GM23338 (cell line): ENCODE data around the gene HDAC6. TPM values are rescaled to one million over a fixed set of nuclear protein-coding genes. Genes with fewer than 3 reads are reported as not detected.

ENCODE experiments used
- ATAC-seq: fragments of 200-7000 bp; cut with Tn5 transposase; 3 replicates; pipeline ENCODE4 v1.9.1; 2020
- DNase-seq: peaks from one replicate; pipeline ENCODE4 v3.0.0-alpha.2; 2015; ENCODE audit warnings: low spot score
- H2AFZ ChIP-seq: fragments of 200-600 bp; sonication (generic); 2 replicates; pipeline ENCODE4 v1.8.0; 2016; ENCODE audit warnings: antibody characterized with exemption, mild to moderate bottlenecking, moderate library complexity
- H3F3A ChIP-seq: fragments of 200-600 bp; sonication (generic); replicated peaks from 2 replicates; pipeline ENCODE4 v1.8.0; 2017; ENCODE audit warnings: antibody characterized with exemption, mixed run types, low read depth
- H3K27ac ChIP-seq: fragments of 200-600 bp; sonication (generic); 2 replicates; pipeline ENCODE4 v1.6.1; 2016; ENCODE audit warnings: low read depth
- H3K27me3 ChIP-seq: fragments of 200-600 bp; sonication (generic); 2 replicates; pipeline ENCODE4 v1.8.0; 2016; ENCODE audit warnings: mild to moderate bottlenecking, mixed run types, moderate library complexity; ENCODE audit not compliant: insufficient read depth
- H3K36me3 ChIP-seq: fragments of 200-600 bp; sonication (generic); 2 replicates; pipeline ENCODE4 v1.8.0; 2016; ENCODE audit warnings: mild to moderate bottlenecking; ENCODE audit not compliant: insufficient read depth
- H3K4me1 ChIP-seq: fragments of 200-600 bp; sonication (generic); 2 replicates; pipeline ENCODE4 v1.8.0; 2016; ENCODE audit warnings: mild to moderate bottlenecking, moderate library complexity; ENCODE audit not compliant: insufficient read depth
- H3K4me2 ChIP-seq: fragments of 200-600 bp; sonication (generic); 2 replicates; pipeline ENCODE4 v1.7.1; 2017; ENCODE audit warnings: mixed run types
- H3K4me3 ChIP-seq: fragments of 200-600 bp; sonication (generic); 2 replicates; pipeline ENCODE4 v1.6.1; 2016; ENCODE audit warnings: mixed run types
- H3K79me2 ChIP-seq: fragments of 200-600 bp; sonication (generic); replicated peaks from 2 replicates; pipeline ENCODE4 v1.8.0; 2017; ENCODE audit warnings: mild to moderate bottlenecking; ENCODE audit not compliant: insufficient read depth
- H3K9me2 ChIP-seq: fragments of 200-600 bp; sonication (generic); 2 replicates; pipeline ENCODE4 v1.8.0; 2017; ENCODE audit not compliant: insufficient read depth
- H4K20me1 ChIP-seq: fragments of 200-600 bp; sonication (generic); replicated peaks from 2 replicates; pipeline ENCODE4 v1.8.0; 2017; ENCODE audit warnings: mild to moderate bottlenecking; ENCODE audit not compliant: insufficient read depth
- H3K27ac Mint-ChIP-seq: 2 replicates; pipeline ENCODE4 v1.8.0; 2020; ENCODE audit warnings: inconsistent platforms, mild to moderate bottlenecking, moderate library complexity, mixed read lengths
- H3K27me3 Mint-ChIP-seq: 3 replicates; pipeline ENCODE4 v1.8.0; 2022; ENCODE audit warnings: low read depth, mild to moderate bottlenecking, moderate library complexity, mixed read lengths, inconsistent platforms; ENCODE audit not compliant: insufficient read depth, poor library complexity
- H3K36me3 Mint-ChIP-seq: 3 replicates; pipeline ENCODE4 v1.8.0; 2021; ENCODE audit warnings: low read depth, mild to moderate bottlenecking, inconsistent platforms, moderate library complexity, mixed read lengths
- H3K4me1 Mint-ChIP-seq: 3 replicates; pipeline ENCODE4 v1.8.0; 2020; ENCODE audit warnings: mild to moderate bottlenecking, inconsistent platforms, mixed read lengths
- H3K4me3 Mint-ChIP-seq: 3 replicates; pipeline ENCODE4 v1.8.0; 2021; ENCODE audit warnings: moderate library complexity, mild to moderate bottlenecking, inconsistent platforms, mixed read lengths
- H3K9me3 Mint-ChIP-seq: 3 replicates; pipeline ENCODE4 v1.8.0; 2020; ENCODE audit warnings: moderate library complexity, mild to moderate bottlenecking, inconsistent platforms, mixed read lengths
- CREB1 ChIP-seq: fragments of 250-450 bp; sonication (Bioruptor Pico); IDR thresholded peaks from 2 replicates; pipeline ENCODE4 v1.5.0; 2020; ENCODE audit warnings: low read depth, mild to moderate bottlenecking, moderate library complexity
- ETS1 ChIP-seq: IDR thresholded peaks from 2 replicates; pipeline ENCODE4 v1.6.1; 2016; ENCODE audit warnings: antibody characterized with exemption
- EZH2 ChIP-seq: fragments of 200-600 bp; sonication (generic); IDR thresholded peaks from one replicate; pipeline ENCODE4 v1.8.0; 2017; ENCODE audit warnings: antibody characterized with exemption, mild to moderate bottlenecking, low read depth; ENCODE audit not compliant: unreplicated experiment
- EZH2phosphoT487 ChIP-seq: fragments of 200-600 bp; sonication (generic); IDR thresholded peaks from one replicate; pipeline ENCODE4 v1.8.1; 2018; ENCODE audit warnings: antibody characterized with exemption; ENCODE audit not compliant: unreplicated experiment
- JUNB ChIP-seq: IDR thresholded peaks from one replicate; pipeline ENCODE4 v1.6.1; 2016; ENCODE audit warnings: antibody characterized with exemption; ENCODE audit not compliant: unreplicated experiment
- NANOG ChIP-seq: IDR thresholded peaks from 2 replicates; pipeline ENCODE4 v1.6.1; 2016; ENCODE audit warnings: antibody characterized with exemption, borderline replicate concordance
- POLR2AphosphoS5 ChIP-seq: IDR thresholded peaks from 2 replicates; pipeline ENCODE4 v1.6.1; 2016; ENCODE audit warnings: antibody characterized with exemption, low read depth
- REST ChIP-seq: IDR thresholded peaks from one replicate; pipeline ENCODE4 v1.6.1; 2018; ENCODE audit warnings: antibody characterized with exemption; ENCODE audit not compliant: unreplicated experiment
- STAT1 ChIP-seq: IDR thresholded peaks from one replicate; pipeline ENCODE4 v1.6.1; 2016; ENCODE audit warnings: antibody characterized with exemption; ENCODE audit not compliant: unreplicated experiment
- ZNF114 ChIP-seq: fragments of 250-450 bp; sonication (Bioruptor Pico); IDR thresholded peaks from 2 replicates; pipeline ENCODE4 v1.5.0; 2020; ENCODE audit warnings: mild to moderate bottlenecking, moderate library complexity
- ZNF331 ChIP-seq: fragments of 250-450 bp; sonication (Bioruptor Pico); IDR thresholded peaks from 2 replicates; pipeline ENCODE4 v1.5.0; 2020; ENCODE audit warnings: low read depth, mild to moderate bottlenecking, moderate library complexity
- ZNF462 ChIP-seq: fragments of 250-450 bp; sonication (Bioruptor Pico); IDR thresholded peaks from 2 replicates; pipeline ENCODE4 v1.5.0; 2020; ENCODE audit warnings: mild to moderate bottlenecking, moderate library complexity
- polyA plus RNA-seq: library from polyadenylated mRNA; unstranded; fragments of >200 nt; fragmentation: Nextera tagmentation; extraction: Ambion mirVana; gene quantifications from 2 replicates; pipeline ENCODE4 v1.2.1, GENCODE V29; 2016
- total RNA-seq: library from RNA; depleted of rRNA; stranded (reverse); fragments of >200 nt; shearing (Covaris generic); gene quantifications from 2 replicates; pipeline ENCODE4 v1.2.3, GENCODE V29; 2014
- TF ChIP-seq, protein P1 (sequence below), 2 experiments: fragments of 200-600 bp in 1 of 2; sonication (generic) in 1 of 2; conservative IDR thresholded peaks; 2 replicates each; pipeline versions ENCODE4 v1.5.1 to v1.6.1; 2016 to 2017; ENCODE audit warnings: antibody characterized with exemption in 2 of 2, low read depth in 2 of 2, mild to moderate bottlenecking in 2 of 2, moderate library complexity in 1 of 2

Gene HDAC6
- total and polyA plus RNA-seq, 2 experiments from 2014 or later, result 33.0 to 49.8 TPM

DNA sequence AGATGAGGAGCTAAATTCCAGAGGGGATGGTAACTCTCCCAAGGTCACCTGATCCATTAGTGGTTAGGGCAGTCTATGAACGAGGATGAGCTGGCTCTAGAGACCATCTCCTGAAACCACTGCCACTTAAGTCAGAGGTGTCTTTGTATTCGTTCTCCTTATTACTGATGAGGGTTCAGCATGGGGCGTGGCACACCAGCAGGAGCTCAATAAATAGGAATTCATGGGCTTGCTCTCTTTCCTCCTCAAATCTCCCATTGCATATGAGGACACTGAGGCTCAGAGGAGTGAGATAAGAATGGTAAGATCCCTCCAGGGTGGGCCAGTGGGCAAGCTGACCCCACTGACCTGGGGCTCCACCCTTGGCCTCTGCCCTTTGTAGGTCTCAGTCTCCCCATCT lies 17.1 kb upstream of the HDAC6 start:
- no peak overlapping the region for H2AFZ ChIP-seq
- Mint-ChIP-seq H3K4me3 (no peak overlapping the region), H3K36me3 (no peaks in the 10 kb centered on the region; the same call in 2 of the 3 replicates), H3K27ac (no peak overlapping the region), H3K4me1 (no peaks in the 10 kb centered on the region; the same call in 2 of the 3 replicates), H3K27me3 (peaks cover 4% of the 10 kb centered on the region), H3K9me3 (no peaks in the 10 kb centered on the region; the same call in 1 of the 3 replicates)
- no peak for DNase-seq
- H3F3A ChIP-seq, result no peaks in the 10 kb centered on the region
- H3K4me2 ChIP-seq, result no peak overlapping the region
- no peak overlapping the region for H3K27ac ChIP-seq
- H3K9me2 ChIP-seq, result no peaks in the 10 kb centered on the region
- no peak for TF ChIP-seq JUNB
- TF ChIP-seq ZNF331 (CRISPR knock-in tag), result no peak
- TF ChIP-seq POLR2AphosphoS5, result no peak
- no peak for TF ChIP-seq REST
- no peak for TF ChIP-seq ETS1
- no peak for TF ChIP-seq EZH2
- no peak for TF ChIP-seq ZNF114 (CRISPR knock-in tag)
- TF ChIP-seq STAT1, result no peak
- no peak for TF ChIP-seq NANOG
- TF ChIP-seq, protein P1, sequence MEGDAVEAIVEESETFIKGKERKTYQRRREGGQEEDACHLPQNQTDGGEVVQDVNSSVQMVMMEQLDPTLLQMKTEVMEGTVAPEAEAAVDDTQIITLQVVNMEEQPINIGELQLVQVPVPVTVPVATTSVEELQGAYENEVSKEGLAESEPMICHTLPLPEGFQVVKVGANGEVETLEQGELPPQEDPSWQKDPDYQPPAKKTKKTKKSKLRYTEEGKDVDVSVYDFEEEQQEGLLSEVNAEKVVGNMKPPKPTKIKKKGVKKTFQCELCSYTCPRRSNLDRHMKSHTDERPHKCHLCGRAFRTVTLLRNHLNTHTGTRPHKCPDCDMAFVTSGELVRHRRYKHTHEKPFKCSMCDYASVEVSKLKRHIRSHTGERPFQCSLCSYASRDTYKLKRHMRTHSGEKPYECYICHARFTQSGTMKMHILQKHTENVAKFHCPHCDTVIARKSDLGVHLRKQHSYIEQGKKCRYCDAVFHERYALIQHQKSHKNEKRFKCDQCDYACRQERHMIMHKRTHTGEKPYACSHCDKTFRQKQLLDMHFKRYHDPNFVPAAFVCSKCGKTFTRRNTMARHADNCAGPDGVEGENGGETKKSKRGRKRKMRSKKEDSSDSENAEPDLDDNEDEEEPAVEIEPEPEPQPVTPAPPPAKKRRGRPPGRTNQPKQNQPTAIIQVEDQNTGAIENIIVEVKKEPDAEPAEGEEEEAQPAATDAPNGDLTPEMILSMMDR (conservative IDR thresholded peaks at IDR 0.05; ENCODE audit: low read depth in 2 of 2), result no peak
- no peak for TF ChIP-seq CREB1 (CRISPR knock-in tag)
- TF ChIP-seq ZNF462, result no peak
- no peak for TF ChIP-seq EZH2phosphoT487
- H3K4me1 ChIP-seq, result no peaks in the 10 kb centered on the region
- H4K20me1 ChIP-seq, result no peaks in the 10 kb centered on the region
- H3K36me3 ChIP-seq, result no peaks in the 10 kb centered on the region
- no peak for ATAC-seq
- no peaks in the 10 kb centered on the region for H3K27me3 ChIP-seq
- no peaks in the 10 kb centered on the region for H3K79me2 ChIP-seq
- H3K4me3 ChIP-seq, result no peak overlapping the region
